GM21717 (cell line): ENCODE results near the gene CIART.
"Not testable (repeated sequence)": the region's sequence is repeated elsewhere in the genome, so short reads cannot be mapped to it uniquely, and the experiment has no call there.

Experiments used
- ATAC-seq: cut with Tn5 transposase; IDR thresholded peaks from one replicate; pipeline ENCODE4 v1.9.1; 2021; ENCODE audit warnings: mild to moderate bottlenecking, moderate library complexity; ENCODE audit not compliant: unreplicated experiment

Gene CIART

DNA sequence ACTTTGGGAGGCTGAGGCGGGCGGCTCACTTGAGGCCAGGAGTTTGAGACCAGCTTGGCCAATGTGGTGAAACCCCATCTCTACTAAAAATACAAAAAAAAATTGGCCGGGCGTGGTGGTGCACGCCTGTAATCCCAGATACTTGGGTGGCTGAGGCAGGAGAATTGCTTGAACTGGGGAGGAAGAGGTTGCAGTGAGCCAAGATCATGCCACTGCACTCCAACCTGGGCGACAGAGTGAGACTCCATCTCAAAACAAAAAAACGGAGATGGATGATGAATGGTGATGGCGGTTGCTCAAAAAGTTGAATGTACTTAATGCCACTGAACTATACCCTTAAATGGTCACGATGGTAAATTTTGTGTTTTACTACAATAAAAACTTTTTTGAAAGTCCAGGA lies 26.2 kb downstream of the CIART start:
- ATAC-seq = not testable (repeated sequence)

DNA sequence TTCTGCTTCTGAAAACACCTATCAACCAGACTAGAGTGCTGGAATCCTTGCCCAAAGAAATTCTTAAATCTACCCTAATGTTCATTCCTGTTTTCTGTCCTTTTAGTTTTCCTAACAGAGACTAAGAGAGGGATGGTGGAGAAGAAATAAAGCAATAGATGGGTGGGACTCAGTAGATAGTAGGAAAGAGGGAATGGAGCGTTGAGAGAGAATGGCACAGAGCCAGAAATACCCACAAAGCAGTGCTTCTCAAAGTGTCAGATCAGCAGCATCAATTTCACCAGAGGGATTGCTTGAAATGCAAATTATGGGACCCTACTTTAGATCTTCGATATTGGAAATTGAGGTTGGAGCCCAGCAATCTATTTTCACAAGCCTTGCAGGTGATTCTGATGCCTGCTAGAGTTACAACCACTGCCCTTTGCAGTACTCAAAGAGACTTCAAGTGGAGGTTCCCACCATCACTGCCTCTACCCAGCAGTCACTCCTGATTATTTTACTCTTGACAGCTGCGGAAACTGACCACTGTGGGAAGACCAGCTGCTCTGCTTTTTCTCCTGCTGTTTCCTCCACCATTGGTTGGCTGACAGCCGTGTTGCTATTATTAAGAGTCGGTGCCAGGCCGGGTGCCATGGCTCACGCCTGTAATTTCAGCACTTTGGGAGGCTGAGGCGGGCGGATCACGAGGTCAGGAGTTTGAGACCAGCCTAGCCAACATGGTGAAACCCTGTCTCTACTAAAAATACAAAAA lies 27.6 kb downstream of the CIART start:
- ATAC-seq = no peak

DNA sequence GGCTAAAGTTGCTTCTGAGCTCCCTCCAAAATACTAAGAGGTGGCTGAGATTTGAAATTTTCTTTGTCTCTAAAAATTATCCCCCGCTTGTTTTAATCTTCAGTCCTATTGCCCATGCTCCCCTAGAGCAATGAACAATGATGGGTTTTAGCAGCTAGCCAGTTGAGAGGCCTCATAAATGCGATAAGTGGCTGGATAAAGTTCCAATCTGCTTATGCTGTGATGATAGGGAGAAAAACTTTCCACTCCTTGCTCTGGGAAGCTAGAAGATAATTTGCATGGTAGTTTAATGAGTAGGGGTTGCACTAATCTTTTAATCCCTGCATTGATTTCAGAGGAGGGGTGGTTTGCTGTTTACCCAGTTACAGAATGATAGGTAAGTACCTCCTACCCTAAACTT lies 29.4 kb downstream of the CIART start:
- no peak for ATAC-seq

DNA sequence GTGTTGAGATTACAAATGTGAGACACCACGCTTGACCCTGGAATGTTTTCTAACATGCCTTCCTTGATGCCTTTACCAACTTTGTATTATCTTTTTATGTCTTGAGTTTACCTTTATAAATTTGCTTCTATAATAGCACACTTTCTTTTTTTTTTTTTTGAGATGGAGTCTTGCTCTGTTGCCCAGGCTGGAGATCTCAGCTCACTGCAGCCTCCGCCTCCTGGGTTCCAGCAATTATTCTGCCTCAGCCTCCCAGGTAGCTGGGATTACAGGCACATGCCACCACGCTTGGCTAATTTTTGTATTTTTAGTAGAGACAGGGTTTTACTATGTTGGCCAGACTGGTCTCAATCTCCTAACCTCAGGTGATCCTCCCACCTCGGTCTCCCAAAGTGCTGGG lies 32.3 kb downstream of the CIART start:
- ATAC-seq = not testable (repeated sequence)

DNA sequence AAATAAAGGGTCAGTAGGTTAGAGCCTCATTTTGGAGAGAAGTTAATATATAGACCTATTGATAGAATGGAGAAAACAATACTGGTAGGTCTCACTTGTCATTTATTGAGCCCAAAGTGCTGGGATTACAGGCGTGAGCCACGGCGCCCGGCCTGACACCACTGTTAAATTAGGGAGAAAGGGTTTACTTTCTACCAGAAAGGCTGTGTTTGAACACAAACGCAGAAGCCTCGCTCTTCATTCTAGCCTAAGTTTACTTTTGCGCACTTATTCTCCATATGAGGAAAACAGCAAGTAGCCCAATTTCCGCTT lies 38.3 kb downstream of the CIART start:
- no peak for ATAC-seq

DNA sequence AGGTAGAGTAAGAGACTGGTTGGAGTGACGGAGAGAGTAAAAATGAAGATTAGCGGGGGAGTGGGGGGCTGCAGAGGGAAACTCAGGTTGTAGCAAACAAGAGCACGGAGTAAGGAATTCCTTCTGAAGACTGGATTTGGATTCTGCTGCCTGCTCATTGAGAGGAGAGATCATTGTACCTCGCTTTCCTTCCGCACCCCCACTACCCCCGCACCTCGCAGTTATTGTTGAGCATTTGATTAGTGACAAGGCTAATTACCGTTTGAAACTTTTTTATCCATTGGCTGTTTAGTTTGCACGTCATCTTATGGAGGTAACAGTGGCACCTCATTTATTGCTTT lies 39.4 kb downstream of the CIART start:
- no peak for ATAC-seq

DNA sequence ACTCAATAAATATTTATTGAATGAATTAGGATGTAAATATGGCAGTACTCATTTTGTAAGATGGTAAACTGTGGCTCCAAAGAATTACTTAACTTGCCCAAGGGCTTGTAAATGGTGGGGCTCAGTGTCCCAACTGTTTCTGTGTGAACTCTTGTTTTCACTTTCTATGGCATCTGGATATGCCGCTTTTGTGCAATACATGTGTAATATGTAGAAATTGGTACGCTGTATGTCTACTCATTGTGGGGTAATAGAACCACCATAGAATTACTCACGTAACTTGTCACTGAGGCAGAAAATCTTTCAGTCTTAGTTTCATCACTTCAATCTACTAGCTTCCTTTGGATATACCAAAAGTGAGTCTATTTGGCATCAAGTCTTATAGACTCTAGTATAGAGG lies 40.0 kb downstream of the CIART start:
- ATAC-seq = no peak

DNA sequence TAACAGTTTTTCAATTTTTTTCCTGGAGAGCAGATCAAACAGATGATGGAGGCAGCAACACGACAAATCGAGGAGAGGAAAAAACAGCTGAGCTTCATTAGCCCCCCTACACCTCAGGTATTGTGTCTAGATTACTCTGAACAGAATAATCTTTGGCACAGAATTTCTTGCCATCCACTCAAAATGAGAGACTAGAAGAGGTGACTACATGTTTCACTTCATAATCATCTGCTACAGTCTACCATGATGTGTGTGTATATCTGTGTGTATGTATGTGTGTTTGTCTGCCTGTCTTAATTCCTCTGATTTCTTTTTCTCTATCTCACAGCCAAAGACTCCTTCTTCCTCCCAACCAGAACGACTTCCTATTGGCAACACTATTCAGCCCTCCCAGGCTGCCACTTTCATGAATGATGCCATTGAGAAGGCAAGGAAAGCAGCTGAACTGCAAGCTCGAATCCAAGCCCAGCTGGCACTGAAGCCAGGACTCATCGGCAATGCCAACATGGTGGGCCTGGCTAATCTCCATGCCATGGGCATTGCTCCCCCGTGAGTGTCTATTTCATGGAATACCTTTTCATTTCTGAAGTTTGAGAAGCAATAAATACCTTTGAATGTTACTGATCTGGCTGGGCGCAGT lies 50.4 kb downstream of the CIART start:
- no peak for ATAC-seq
